MG63 (cell line): ENCODE measurements around the gene ETNPPL. TPM values are rescaled to one million over a fixed set of nuclear protein-coding genes. Genes with fewer than 3 reads are reported as not detected.

Experiments used
- DNase-seq: peaks from one replicate; pipeline ENCODE4 v3.0.0-alpha.2; 2020
- H3K27me3 ChIP-seq: fragments of 250-450 bp; sonication (Bioruptor Pico); 2 replicates; pipeline ENCODE4 v1.5.1; 2020; ENCODE audit warnings: mild to moderate bottlenecking, moderate library complexity
- H3K36me3 ChIP-seq: fragments of 250-450 bp; sonication (Bioruptor Pico); 2 replicates; pipeline ENCODE4 v1.5.1; 2020; ENCODE audit warnings: mild to moderate bottlenecking, moderate library complexity
- H3K4me3 ChIP-seq: fragments of 250-450 bp; sonication (Bioruptor Pico); 2 replicates; pipeline ENCODE4 v1.5.1; 2020; ENCODE audit warnings: mild to moderate bottlenecking, moderate library complexity
- H3K9me3 ChIP-seq: fragments of 250-450 bp; sonication (Bioruptor Pico); 2 replicates; pipeline ENCODE4 v1.5.1; 2020; ENCODE audit warnings: mild to moderate bottlenecking, moderate library complexity
- total RNA-seq: library from RNA; depleted of rRNA; stranded (reverse); fragments of >200 nt; shearing (Covaris generic); gene quantifications from 2 replicates; pipeline ENCODE4 v1.2.3, GENCODE V29; 2014; ENCODE audit warnings: low replicate concordance; rRNA removed

The ETNPPL gene
- total RNA-seq = not detected in 2 replicates

- H3K4me3 ChIP-seq = peak within 1 kb of the TSS; percentile 32
- DNase-seq = peak; percentile 9
- H3K27me3 ChIP-seq = peaks cover 7% of the 10 kb centered on the region; the same call in 1 of the 2 replicates
- H3K36me3 ChIP-seq = no peaks in the 10 kb centered on the region
- no peaks in the 10 kb centered on the region for H3K9me3 ChIP-seq
Measured at GRCh38 chr4:108762559-108763225, at the start of gene ETNPPL. Gene ETNPPL (minus strand): TSS chr4:108763053. CDS start chr4:108762898, 155 bp downstream.

GRCh38 chr4:108811486-108811885 is 48.6 kb upstream of the ETNPPL start:
- DNase-seq = no peak
- no peaks in the 10 kb centered on the region for H3K9me3 ChIP-seq
- no peaks in the 10 kb centered on the region for H3K36me3 ChIP-seq
- H3K27me3 ChIP-seq = peaks cover 3% of the 10 kb centered on the region
- no peak overlapping the region for H3K4me3 ChIP-seq

- no peak for DNase-seq
- no peaks in the 10 kb centered on the region for H3K9me3 ChIP-seq
- H3K27me3 ChIP-seq = peaks cover 2% of the 10 kb centered on the region
- H3K36me3 ChIP-seq = no peaks in the 10 kb centered on the region
- no peak overlapping the region for H3K4me3 ChIP-seq
Measured at GRCh38 chr4:108810087-108810486, 47.2 kb upstream of the ETNPPL start.

- H3K9me3 ChIP-seq = no peaks in the 10 kb centered on the region
- no peaks in the 10 kb centered on the region for H3K36me3 ChIP-seq
- no peak overlapping the region for H3K4me3 ChIP-seq
- DNase-seq = peak; percentile 3
- H3K27me3 ChIP-seq = peaks cover 2% of the 10 kb centered on the region; the same call in 1 of the 2 replicates
Measured at GRCh38 chr4:108804648-108805273, 41.9 kb upstream of the ETNPPL start.

GRCh38 chr4:108799306-108799705 is 36.5 kb upstream of the ETNPPL start:
- Histone ChIP-seq H3K36me3 (no peaks in the 10 kb centered on the region), H3K4me3 (no peak overlapping the region), H3K27me3 (no peaks in the 10 kb centered on the region), H3K9me3 (no peaks in the 10 kb centered on the region)
- DNase-seq = no peak

GRCh38 chr4:108796173-108796572 is 33.3 kb upstream of the ETNPPL start:
- Histone ChIP-seq H3K27me3 (no peaks in the 10 kb centered on the region), H3K36me3 (no peaks in the 10 kb centered on the region), H3K9me3 (no peaks in the 10 kb centered on the region), H3K4me3 (no peak overlapping the region)
- DNase-seq = no peak

GRCh38 chr4:108795733-108796132 is 32.9 kb upstream of the ETNPPL start:
- DNase-seq = no peak
- H3K9me3 ChIP-seq = no peaks in the 10 kb centered on the region
- H3K36me3 ChIP-seq = no peaks in the 10 kb centered on the region
- H3K27me3 ChIP-seq = no peaks in the 10 kb centered on the region
- no peak overlapping the region for H3K4me3 ChIP-seq

- no peaks in the 10 kb centered on the region for H3K27me3 ChIP-seq
- DNase-seq = no peak
- no peaks in the 10 kb centered on the region for H3K36me3 ChIP-seq
- H3K4me3 ChIP-seq = no peak overlapping the region
- no peaks in the 10 kb centered on the region for H3K9me3 ChIP-seq
Measured at GRCh38 chr4:108794136-108794535, 31.3 kb upstream of the ETNPPL start.

GRCh38 chr4:108793415-108793814 is 30.6 kb upstream of the ETNPPL start:
- DNase-seq = no peak
- H3K27me3 ChIP-seq = no peaks in the 10 kb centered on the region
- no peaks in the 10 kb centered on the region for H3K9me3 ChIP-seq
- no peak overlapping the region for H3K4me3 ChIP-seq
- no peaks in the 10 kb centered on the region for H3K36me3 ChIP-seq

GRCh38 chr4:108788731-108789130 is 25.9 kb upstream of the ETNPPL start:
- DNase-seq = no peak
- H3K36me3 ChIP-seq = no peaks in the 10 kb centered on the region
- no peaks in the 10 kb centered on the region for H3K27me3 ChIP-seq
- H3K4me3 ChIP-seq = no peak overlapping the region
- H3K9me3 ChIP-seq = no peaks in the 10 kb centered on the region

- no peak for DNase-seq
- Histone ChIP-seq H3K9me3 (no peaks in the 10 kb centered on the region), H3K4me3 (no peak overlapping the region), H3K27me3 (no peaks in the 10 kb centered on the region), H3K36me3 (no peaks in the 10 kb centered on the region)
Measured at GRCh38 chr4:108787724-108788123, 24.9 kb upstream of the ETNPPL start.

GRCh38 chr4:108787106-108787505 is 24.3 kb upstream of the ETNPPL start:
- H3K36me3 ChIP-seq = no peaks in the 10 kb centered on the region
- no peak for DNase-seq
- no peaks in the 10 kb centered on the region for H3K27me3 ChIP-seq
- no peaks in the 10 kb centered on the region for H3K9me3 ChIP-seq
- H3K4me3 ChIP-seq = no peak overlapping the region

- DNase-seq = no peak
- no peaks in the 10 kb centered on the region for H3K9me3 ChIP-seq
- no peak overlapping the region for H3K4me3 ChIP-seq
- H3K27me3 ChIP-seq = no peaks in the 10 kb centered on the region
- no peaks in the 10 kb centered on the region for H3K36me3 ChIP-seq
Measured at GRCh38 chr4:108786351-108786750, 23.5 kb upstream of the ETNPPL start.

- Histone ChIP-seq H3K4me3 (no peak overlapping the region), H3K27me3 (no peaks in the 10 kb centered on the region), H3K36me3 (no peaks in the 10 kb centered on the region), H3K9me3 (no peaks in the 10 kb centered on the region)
- DNase-seq = no peak
Measured at GRCh38 chr4:108783665-108784463, 21.0 kb upstream of the ETNPPL start.

- DNase-seq = no peak
- no peak overlapping the region for H3K4me3 ChIP-seq
- H3K36me3 ChIP-seq = no peaks in the 10 kb centered on the region
- no peaks in the 10 kb centered on the region for H3K9me3 ChIP-seq
- H3K27me3 ChIP-seq = no peaks in the 10 kb centered on the region
Measured at GRCh38 chr4:108779958-108780357, 17.1 kb upstream of the ETNPPL start.

- Histone ChIP-seq H3K36me3 (no peaks in the 10 kb centered on the region), H3K27me3 (no peaks in the 10 kb centered on the region), H3K4me3 (no peak overlapping the region), H3K9me3 (no peaks in the 10 kb centered on the region)
- DNase-seq = no peak
Measured at GRCh38 chr4:108777388-108777787, 14.5 kb upstream of the ETNPPL start.

- DNase-seq = no peak
- H3K4me3 ChIP-seq = no peak overlapping the region
- H3K36me3 ChIP-seq = no peaks in the 10 kb centered on the region
- H3K9me3 ChIP-seq = no peaks in the 10 kb centered on the region
- H3K27me3 ChIP-seq = no peaks in the 10 kb centered on the region
Measured at GRCh38 chr4:108775921-108776320, 13.1 kb upstream of the ETNPPL start.
